Measurements from ENCODE around the gene KLK13. TPM values are rescaled to one million over a fixed set of nuclear protein-coding genes. Genes with fewer than 3 reads are reported as not detected.

The KLK13 gene
- total RNA-seq, 4 donors from 2014 or later, result 1.2 to 5.0 (median 1.3) TPM; not detected in 1

DNA sequence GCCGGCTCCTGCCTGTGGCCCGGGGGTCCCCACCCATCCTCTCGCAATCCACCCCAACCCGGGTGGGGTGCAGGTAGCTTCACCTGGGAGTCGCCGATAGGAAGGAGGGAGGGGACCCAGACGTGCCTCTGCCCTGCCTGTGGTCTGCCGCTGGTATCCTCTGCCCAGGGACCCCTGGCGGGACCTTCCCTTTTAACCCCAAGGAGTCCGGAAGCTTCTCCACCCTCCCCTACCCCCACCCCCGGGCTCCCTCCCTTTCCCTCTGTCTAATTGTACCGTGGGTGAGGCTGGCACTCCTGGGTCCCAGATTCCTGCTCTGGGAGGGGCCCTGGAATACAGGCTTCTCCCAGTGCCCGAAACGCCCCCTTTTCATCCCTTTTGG lies 45.4 kb downstream of the KLK13 start, which contains the start of gene KLK10:
KLK10 (minus strand) TSS at position 166 of the 382 bp plus-strand sequence. CDS start 579 bp downstream, outside the sequence.
- Histone ChIP-seq H3K27ac (peak within 1 kb of the TSS in 1 of 4 donors; percentile 12), H3K36me3 (no peaks in the 10 kb centered on the region), H3K4me3 (peak within 1 kb of the TSS in 3 of 4 donors; percentile 22 to 39 (median 36)), H3K9me3 (no peaks in the 10 kb centered on the region), H3K4me1 (peaks cover 0 to 28% (median 0%) of the 10 kb centered on the region in 4 donors), H3K27me3 (peaks cover 0 to 25% of the 10 kb centered on the region in 2 donors)
- no peak for DNase-seq
- no peak for TF ChIP-seq POLR2A (IDR thresholded peaks at IDR 0.05)
- TF ChIP-seq, protein P1, sequence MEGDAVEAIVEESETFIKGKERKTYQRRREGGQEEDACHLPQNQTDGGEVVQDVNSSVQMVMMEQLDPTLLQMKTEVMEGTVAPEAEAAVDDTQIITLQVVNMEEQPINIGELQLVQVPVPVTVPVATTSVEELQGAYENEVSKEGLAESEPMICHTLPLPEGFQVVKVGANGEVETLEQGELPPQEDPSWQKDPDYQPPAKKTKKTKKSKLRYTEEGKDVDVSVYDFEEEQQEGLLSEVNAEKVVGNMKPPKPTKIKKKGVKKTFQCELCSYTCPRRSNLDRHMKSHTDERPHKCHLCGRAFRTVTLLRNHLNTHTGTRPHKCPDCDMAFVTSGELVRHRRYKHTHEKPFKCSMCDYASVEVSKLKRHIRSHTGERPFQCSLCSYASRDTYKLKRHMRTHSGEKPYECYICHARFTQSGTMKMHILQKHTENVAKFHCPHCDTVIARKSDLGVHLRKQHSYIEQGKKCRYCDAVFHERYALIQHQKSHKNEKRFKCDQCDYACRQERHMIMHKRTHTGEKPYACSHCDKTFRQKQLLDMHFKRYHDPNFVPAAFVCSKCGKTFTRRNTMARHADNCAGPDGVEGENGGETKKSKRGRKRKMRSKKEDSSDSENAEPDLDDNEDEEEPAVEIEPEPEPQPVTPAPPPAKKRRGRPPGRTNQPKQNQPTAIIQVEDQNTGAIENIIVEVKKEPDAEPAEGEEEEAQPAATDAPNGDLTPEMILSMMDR (IDR thresholded peaks at IDR 0.05), result no peak

DNA sequence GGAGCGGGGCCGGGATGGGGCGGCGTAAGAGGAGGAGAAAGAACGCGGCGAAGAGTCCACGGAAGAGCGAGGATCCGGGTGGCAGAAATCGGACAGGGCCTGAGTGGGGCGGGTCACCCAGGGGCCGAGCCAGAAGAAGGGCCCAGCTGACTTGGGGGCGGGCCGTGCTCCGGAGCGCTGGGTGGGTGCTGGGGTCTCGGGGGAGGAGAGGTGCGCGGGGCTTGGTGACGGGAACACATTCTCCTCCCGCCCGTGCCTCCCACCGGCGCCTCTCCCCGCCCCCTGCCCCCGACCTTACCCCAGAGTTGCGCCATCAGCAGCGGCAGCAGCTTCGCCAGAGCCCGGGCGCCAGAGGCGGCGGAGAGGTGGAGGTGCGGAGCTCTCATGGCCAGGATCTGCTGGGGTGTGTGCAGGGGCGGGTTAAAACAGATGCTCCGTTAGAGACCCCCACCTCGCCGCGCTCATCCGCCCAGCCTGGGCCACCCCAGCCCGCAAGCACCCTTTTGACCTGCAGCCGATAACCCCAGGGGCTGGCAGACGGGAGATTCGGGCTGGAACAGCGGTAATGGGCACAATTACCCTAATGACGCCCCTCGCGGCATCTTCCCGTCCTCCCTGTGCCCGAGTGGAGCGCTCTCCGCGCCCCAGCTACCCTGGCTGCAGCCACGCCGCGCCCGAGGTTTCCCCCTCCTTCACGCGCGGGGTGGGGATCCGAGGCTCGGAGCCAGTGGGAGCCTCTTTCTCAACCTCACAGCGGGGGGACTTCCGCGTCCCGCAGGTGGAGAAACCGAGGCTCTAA lies 45.9 kb downstream of the KLK13 start:
- no peaks in the 10 kb centered on the region for H3K36me3 ChIP-seq
- H3K27ac ChIP-seq, result peak overlapping the region in 1 of 4 donors; percentile 12
- no peaks in the 10 kb centered on the region for H3K9me3 ChIP-seq
- H3K4me3 ChIP-seq, result peak overlapping the region in 3 of 4 donors; percentile 22 to 39 (median 36)
- peaks cover 0 to 28% (median 0%) of the 10 kb centered on the region in 4 donors for H3K4me1 ChIP-seq
- DNase-seq, result no peak
- no peak for TF ChIP-seq POLR2A (IDR thresholded peaks at IDR 0.05)
- TF ChIP-seq, protein P1 (IDR thresholded peaks at IDR 0.05), result no peak
- H3K27me3 ChIP-seq, result peaks cover 0 to 25% of the 10 kb centered on the region in 2 donors

DNA sequence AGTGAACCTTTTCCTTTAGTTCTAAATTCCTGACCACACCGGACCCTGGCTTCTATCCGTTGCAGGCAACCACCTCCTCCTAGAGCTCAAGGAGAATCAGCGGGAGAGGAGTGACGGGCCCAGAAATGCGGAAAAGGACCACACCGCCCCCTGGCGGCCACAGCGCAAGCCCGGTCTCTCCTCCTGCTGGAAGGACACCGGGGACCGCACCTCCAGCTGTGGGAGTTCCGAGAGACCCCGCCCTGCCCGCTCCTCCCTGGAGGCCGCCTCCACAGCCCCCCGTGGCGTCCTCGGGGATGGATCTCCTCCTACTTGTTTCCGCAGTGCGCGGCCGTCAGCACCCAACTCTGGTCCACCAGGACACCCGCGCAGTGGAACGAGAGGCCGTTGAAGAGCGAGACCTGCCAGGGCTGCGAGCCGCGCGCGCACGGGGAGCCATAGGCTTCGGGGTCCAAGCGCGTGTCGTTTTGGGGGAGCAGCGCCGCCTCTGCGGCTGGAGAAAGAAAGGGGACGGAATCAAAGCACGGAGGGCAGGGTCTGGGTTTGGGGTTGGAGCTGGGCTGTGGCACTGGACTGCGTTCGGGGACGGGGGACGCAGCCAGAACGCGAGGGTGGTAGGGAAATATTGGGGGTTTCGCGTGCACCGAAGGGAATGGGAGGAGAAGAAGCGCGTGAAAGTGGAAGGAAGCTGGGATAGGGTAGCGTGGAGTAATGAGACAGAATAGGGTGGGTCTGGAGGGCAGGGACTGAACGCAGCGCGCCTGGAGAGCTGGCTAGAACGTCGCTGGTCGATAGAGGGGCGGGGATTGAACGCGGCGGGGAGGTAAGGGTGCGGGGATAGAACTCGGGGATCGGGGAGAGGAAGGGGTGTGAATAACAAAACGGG lies 47.9 kb downstream of the KLK13 start:
- peaks cover 0 to 28% (median 0%) of the 10 kb centered on the region in 4 donors for H3K4me1 ChIP-seq
- no peak overlapping the region for H3K27ac ChIP-seq
- peak overlapping the region in 2 of 4 donors; percentile 34 to 37 for H3K4me3 ChIP-seq
- H3K27me3 ChIP-seq, result peaks cover 0 to 25% of the 10 kb centered on the region in 2 donors
- H3K9me3 ChIP-seq, result no peaks in the 10 kb centered on the region
- no peaks in the 10 kb centered on the region for H3K36me3 ChIP-seq
- TF ChIP-seq, protein P1 (IDR thresholded peaks at IDR 0.05), result peak in 4 of 6 experiments; percentile 55 to 63 (median 62)
- no peak for TF ChIP-seq POLR2A (IDR thresholded peaks at IDR 0.05)
- peak in 2 of 3 donors; percentile 69 to 71 for DNase-seq

DNA sequence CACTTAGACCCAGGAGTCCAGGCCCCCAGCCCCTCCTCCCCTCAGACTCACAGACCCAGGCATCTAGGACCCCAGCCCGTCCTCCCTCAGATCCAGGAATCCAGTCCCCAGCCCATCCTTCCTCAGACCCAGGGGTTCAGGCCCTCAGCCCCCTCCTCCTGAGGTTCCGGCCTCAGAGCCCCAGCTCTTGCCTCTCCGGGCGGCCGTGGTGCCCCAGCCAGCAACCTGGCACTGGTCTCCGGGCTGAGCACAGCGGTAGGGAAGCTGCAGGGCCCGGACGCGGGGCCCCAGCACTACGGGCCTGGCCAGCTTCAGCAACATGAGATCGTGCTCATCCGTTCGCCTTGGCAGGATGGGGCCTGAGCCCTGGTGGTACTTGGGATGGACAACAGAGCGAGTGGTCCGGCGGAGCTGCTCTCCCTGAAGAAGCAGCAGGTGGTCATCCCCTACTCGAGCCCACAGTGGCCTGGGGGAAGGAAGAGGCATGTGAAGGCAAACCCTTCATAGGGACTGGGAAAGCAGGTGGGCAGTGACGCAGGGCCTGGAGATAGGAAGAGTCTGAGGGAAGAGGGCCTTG lies 49.1 kb downstream of the KLK13 start:
- Histone ChIP-seq H3K4me3 (no peak overlapping the region), H3K4me1 (peaks cover 0 to 28% (median 0%) of the 10 kb centered on the region in 4 donors), H3K27me3 (peaks cover 0 to 25% of the 10 kb centered on the region in 2 donors), H3K27ac (no peak overlapping the region), H3K36me3 (no peaks in the 10 kb centered on the region), H3K9me3 (no peaks in the 10 kb centered on the region)
- no peak for DNase-seq
- TF ChIP-seq, protein P1 (IDR thresholded peaks at IDR 0.05), result no peak
- no peak for TF ChIP-seq POLR2A (IDR thresholded peaks at IDR 0.05)

DNA sequence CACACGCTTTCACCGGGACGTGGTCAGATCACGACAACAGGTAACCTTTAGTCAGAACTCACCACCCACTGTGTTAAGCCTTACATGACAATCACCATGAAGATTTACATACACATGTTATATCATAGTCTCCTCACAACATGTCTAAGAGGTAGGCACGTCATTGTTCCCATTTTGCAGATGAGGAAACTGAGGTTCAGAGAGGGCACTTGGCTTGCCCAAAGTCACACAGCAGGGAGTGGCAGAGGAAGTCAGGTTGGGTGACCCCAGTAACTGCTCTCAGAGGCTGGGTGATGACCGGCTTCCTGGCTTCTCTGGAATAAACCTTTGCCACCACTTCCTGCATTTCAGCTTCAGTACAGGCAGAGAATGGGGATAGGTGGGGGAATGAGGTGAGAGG lies 50.6 kb downstream of the KLK13 start:
- Histone ChIP-seq H3K4me1 (peaks cover 0 to 20% (median 0%) of the 10 kb centered on the region in 4 donors), H3K27me3 (peaks cover 0 to 20% of the 10 kb centered on the region in 2 donors), H3K4me3 (no peak overlapping the region), H3K27ac (no peak overlapping the region), H3K9me3 (no peaks in the 10 kb centered on the region), H3K36me3 (no peaks in the 10 kb centered on the region)
- no peak for DNase-seq
- TF ChIP-seq POLR2A (IDR thresholded peaks at IDR 0.05), result no peak
- TF ChIP-seq, protein P1 (IDR thresholded peaks at IDR 0.05), result no peak
